ENCODE data around the gene RFT1. TPM values are rescaled to one million over a fixed set of nuclear protein-coding genes. Genes with fewer than 3 reads are reported as not detected.
A peak's percentile ranks its signal among the peaks of the same experiment; 100 is the strongest.

The RFT1 gene
- total and polyA plus RNA-seq, 2 experiments from 2014 or later, result 11.3 to 13.3 TPM

GRCh38 chr3:53114011-53114400, 16.2 kb downstream of the RFT1 start:
- Mint-ChIP-seq H3K4me1 (peaks cover 2% of the 10 kb centered on the region; the same call in 2 of the 3 replicates), H3K27ac (no peak overlapping the region), H3K27me3 (ENCODE audit: insufficient read depth, low read depth, poor library complexity) (peaks cover 2% of the 10 kb centered on the region), H3K36me3 (ENCODE audit: low read depth) (peaks cover 20% of the 10 kb centered on the region), H3K4me3 (no peak overlapping the region), H3K9me3 (no peaks in the 10 kb centered on the region)
- no peaks in the 10 kb centered on the region for H4K20me1 ChIP-seq (replicated peaks; ENCODE audit: insufficient read depth)
- no peaks in the 10 kb centered on the region for H3K79me2 ChIP-seq (replicated peaks; ENCODE audit: insufficient read depth)
- DNase-seq (ENCODE audit: low spot score), result peak; percentile 93
- no peak overlapping the region for H3K4me2 ChIP-seq
- no peak overlapping the region for H2AFZ ChIP-seq
- 0 out of 2 replicates have a peak, but pooled peaks have one; percentile 64 for TF ChIP-seq ZNF462 (CRISPR knock-in tag; IDR thresholded peaks at IDR 0.05)
- peak; percentile 75 for TF ChIP-seq CREB1 (CRISPR knock-in tag; IDR thresholded peaks at IDR 0.05; ENCODE audit: low read depth)
- TF ChIP-seq EZH2phosphoT487 (IDR thresholded peaks at IDR 0.05; ENCODE audit: unreplicated experiment), result no peak
- TF ChIP-seq CTCF (conservative IDR thresholded peaks at IDR 0.05; ENCODE audit: low read depth in 2 of 2), result peak; percentile 91 to 96
- H3K9me2 ChIP-seq (ENCODE audit: insufficient read depth), result no peaks in the 10 kb centered on the region
- no peaks in the 10 kb centered on the region for H3K27me3 ChIP-seq (ENCODE audit: insufficient read depth)
- H3K4me1 ChIP-seq (ENCODE audit: insufficient read depth), result no peaks in the 10 kb centered on the region; the same call in 1 of the 2 replicates
- ATAC-seq, result peak; percentile 94
- H3K4me3 ChIP-seq, result no peak overlapping the region
- no peaks in the 10 kb centered on the region for H3F3A ChIP-seq (replicated peaks; ENCODE audit: low read depth)
- no peak overlapping the region for H3K27ac ChIP-seq (ENCODE audit: low read depth)
- H3K36me3 ChIP-seq (ENCODE audit: insufficient read depth), result peaks cover 6% of the 10 kb centered on the region
